Anterior cingulate cortex (tissue), 58 donors: ENCODE measurements around the gene OR10H3.
A peak's percentile ranks its signal among the peaks of the same experiment; 100 is the strongest.
"Not testable (repeated sequence)": the region's sequence is repeated elsewhere in the genome, so short reads cannot be mapped to it uniquely, and the experiment has no call there.

Experiments
- DNase-seq, 58 donors: peaks; one replicate each; lab custom pipeline; 2025; lab: John Stamatoyannopoulos, UW

Gene OR10H3, protein sequence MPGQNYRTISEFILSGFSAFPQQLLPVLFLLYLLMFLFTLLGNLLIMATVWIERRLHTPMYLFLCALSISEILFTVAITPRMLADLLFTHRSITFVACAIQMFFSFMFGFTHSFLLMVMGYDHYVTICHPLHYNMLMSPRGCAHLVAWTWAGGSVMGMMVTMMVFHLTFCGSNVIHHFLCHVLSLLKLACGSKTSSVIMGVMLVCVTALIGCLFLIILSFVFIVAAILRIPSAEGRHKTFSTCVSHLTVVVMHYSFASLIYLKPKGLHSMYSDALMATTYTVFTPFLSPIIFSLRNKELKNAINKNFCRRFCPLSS

DNA sequence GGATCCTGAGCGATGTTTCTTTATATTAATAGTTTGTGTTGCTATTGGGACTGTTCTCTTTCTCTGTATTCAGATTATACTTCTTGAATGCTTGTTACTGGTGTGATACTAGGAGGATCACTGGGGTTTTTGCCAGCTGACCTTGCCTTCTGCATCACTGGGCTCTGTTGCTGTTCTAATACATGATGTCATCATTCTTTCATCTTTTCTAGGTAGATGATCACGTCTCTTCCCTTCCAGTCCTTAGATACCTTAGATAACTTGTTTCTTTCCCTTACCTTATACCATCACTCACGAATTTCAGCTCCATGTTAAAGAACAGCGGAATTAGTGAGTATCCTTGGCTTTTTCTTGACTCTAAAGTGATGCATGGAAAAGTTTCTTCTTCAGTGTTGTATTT, at the start of gene OR10H3:
Gene OR10H3, plus strand, starts transcription at position 264 of the 400 bp plus-strand sequence. CDS start 3,408 bp downstream, outside the sequence.
- no peak for DNase-seq

DNA sequence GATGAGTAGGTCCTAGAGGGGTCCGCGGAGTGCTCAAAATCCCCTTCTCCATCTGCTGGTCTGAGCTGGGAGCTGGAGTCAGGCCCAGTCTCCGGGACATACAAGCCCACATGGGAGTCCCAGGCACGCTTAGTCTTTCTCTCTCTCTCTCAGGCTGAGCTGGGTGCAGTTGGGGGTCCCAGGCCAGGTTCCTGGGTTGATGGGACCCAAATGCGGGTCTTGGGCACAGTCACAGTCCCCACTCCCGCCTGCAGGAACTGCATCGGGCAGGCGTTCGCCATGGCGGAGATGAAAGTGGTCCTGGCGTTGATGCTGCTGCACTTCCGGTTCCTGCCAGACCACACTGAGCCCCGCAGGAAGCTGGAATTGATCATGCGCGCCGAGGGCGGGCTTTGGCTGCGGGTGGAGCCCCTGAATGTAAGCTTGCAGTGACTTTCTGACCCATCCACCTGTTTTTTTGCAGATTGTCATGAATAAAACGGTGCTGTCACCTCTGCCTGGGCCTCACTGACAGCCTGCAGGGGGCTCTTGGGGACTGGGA, 41.1 kb upstream of the OR10H3 start:
- DNase-seq, result no peak

DNA sequence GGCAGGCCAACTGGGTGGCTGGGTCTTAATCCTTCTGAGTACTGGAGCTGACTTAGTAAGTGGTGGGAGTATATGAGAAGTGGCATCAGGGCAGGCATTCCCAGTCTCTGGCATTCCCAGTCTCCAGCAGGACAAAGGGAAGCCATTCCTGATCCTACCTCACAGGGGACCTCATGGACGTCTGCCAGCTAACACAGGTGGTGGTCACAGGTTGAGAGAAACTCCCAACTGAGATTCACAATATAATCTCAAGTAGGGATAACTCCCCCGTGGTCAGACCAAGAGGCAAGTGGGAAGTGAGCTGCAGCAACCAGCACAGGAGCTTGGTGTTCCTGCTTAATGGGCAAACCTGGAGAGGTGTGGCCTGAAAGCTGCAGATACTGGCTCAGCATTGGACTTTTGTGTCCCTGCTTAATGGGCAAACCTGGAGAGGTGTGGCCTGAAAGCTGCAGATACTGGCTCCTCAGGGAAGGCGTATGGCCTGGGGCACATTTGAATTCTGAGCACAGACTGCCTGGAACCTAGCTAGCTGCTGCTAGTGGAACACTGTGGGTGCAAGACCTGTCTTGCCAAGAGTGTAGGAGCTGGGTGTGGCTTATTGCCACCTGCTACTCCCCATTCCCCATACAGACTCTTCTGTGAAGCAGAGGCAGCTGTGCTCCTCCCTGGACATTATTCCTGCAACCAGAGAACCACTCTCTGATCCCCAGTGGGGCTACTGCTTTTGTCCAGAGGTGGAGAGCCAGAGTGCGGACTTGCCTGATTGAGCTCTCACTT, 35.8 kb upstream of the OR10H3 start:
- DNase-seq, result no peak

DNA sequence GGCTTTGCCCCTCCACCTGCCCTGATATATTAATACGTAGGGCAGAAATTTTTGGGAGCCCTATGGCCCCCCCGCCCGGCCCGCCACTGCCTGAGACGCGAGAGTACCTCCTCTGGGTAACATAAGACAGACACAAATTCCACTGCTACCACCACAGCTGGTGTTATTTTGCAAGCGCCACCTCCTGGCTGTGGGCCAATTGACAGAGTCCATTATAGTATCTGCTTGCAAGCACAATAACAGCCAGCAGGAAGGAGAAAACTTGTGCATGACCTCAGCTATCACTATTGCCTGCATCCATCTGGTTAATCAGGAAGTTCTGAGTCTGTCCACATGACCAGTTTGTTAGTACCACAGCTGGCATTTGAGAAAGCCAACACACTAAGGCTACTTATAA, 35.3 kb upstream of the OR10H3 start:
- peak in 7 of 58 donors; percentile 0 to 28 (median 2) for DNase-seq

DNA sequence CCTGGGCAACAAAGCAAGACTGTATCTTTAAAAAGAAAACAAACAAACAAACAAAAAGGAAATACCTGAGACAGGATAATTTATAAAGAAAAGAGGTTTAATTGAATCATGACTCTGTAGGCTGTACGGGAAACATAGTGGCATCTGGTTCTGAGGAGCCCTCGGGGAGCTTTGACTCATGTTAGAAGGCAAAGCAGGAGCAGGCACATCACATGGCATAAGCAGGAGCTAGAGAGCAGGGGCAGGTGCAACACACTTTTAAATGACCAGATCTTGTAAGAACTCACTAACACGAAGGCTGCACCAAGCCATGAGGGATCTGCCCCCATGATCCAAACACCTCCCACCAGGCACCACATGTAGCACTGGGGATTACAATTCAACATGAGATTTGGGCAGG, 23.1 kb upstream of the OR10H3 start:
- no peak for DNase-seq

DNA sequence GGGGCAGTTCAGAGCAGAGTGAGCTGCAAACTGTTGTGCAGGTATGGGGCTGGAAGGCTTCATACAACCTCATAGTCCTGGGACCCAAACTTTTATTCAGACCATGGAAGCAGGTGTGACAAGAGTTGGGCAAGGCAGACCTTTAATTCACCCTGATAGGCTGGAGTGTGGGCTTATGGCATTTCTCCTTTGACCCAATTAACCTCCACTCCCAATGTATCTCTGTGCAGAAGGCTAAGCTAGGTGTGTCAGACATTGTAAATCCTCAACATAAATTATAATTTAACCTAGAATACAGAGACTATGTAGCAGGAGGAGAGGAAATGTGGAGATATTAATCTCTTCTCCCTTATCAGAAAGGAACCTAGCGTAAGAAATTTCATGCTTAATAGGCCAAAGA, 22.1 kb upstream of the OR10H3 start:
- no peak for DNase-seq

DNA sequence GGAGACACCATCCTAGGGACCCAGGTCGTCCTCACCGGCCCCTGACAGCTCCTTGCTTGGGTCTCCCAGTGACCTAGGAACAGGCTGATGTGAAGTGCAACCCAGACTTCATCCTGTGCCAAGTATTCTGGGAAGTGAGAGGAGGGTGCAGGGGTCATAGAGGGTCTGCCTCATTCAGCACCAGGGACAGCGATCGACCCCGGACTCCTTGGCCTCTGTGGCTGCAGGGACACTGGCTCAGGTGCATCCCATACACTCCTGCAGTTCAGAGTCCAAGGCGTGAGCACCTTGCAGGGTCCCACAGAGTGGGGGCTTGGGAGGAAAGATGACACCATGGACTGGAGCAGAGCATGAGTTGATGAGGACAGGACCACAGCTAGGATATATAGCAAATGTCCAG, 20.0 kb upstream of the OR10H3 start:
- DNase-seq, result no peak

DNA sequence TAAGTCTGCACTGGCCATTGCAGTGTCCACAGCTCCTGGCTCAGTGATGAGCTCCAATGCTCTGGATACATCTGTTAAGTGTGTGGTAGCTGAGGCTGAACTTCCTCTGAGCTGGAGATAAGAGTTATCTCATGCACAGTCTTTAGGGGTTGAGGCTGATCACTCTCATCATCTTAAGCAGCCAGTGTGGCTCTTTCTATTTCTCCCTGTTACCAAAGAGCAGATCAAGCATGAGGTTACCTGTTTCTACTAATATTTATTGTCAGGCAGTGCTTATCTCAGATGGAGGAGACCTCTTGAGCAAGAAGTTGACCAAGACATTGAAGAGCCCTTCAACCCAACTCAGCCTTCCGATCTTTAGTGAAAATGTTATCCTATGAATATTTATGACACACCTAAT, 16.5 kb upstream of the OR10H3 start:
- no peak for DNase-seq

DNA sequence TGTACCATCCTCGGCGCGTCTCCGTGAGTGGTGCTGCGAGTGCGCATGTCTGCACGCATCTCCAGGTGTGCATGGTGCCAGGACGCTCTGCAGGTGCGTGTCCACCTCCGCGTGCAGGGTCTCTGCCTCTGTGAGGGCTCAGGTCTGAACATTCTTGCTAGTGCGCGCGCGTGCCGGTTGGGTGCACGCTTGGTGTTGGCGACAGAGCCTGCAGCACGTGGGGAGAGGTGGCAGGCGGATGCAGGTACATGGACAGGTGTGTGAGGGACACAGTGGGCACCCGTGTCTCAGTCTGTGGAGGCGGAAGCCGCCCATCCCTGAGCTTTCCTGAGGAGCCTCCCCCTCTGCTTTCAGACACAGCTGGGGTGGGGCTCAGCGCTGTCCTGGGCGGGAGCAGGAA, 14.8 kb upstream of the OR10H3 start:
- DNase-seq, result no peak

DNA sequence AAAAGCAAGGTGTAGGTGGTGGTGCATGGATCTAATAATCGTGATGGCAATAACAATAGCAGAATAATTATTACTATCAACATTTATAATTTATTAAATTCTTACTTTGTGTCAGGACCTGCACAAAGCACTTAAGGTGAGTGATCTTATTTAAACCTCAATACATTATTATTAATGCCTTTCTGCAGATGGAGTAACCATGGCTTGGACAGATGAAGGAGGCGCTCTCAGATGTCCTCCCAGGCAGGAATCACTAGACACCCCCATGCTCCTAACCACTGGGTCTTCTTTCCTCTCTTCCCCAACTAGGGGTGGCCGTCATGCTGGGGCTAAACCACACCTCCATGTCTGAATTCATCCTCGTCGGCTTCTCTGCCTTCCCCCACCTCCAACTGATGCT, 10.1 kb upstream of the OR10H3 start, which contains the start of gene OR10H2:
Gene OR10H2, plus strand, starts transcription at position 301 of the 400 bp plus-strand sequence. Its CDS starts 20 bp downstream, at position 321.
- DNase-seq, result no peak

DNA sequence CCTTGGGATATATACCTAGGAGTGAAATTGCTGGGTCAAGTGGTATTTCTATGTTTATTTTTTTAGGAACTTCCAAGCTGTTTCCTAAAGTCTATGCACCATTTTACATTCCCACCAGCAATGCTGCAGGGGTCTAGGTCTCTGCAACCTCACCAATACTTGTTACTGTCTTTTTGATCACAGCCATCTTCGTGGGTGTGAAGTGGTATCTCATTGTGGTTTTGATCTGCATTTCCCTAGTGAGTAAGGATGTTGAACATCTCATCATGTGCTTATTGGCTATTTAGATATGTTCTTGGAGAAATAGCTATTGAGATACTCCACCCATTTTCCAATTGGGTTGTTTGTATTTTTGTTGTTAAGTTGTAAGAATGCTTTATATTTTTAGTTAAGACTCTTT, 7.2 kb upstream of the OR10H3 start:
- DNase-seq, result no peak

DNA sequence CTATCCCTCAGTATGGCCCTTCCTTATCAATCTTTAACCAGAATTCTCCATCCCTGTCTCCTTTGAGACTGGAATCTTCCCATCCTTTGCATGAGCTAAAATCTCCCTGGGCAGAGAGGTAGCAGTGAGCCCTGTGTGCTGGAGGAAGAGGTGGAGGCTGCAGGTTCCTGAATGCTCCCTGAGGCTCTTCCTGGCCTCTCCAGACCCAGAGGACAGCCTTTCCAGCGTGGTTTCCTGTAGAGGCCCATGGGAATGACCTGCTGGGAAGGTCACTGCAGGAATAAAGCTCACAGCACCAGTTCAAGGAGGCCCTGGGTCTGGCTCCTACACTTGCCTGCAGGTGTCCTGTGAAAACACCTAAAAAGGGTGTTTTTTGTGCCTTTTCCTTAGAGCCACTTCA, 5.4 kb upstream of the OR10H3 start:
- DNase-seq, result no peak

DNA sequence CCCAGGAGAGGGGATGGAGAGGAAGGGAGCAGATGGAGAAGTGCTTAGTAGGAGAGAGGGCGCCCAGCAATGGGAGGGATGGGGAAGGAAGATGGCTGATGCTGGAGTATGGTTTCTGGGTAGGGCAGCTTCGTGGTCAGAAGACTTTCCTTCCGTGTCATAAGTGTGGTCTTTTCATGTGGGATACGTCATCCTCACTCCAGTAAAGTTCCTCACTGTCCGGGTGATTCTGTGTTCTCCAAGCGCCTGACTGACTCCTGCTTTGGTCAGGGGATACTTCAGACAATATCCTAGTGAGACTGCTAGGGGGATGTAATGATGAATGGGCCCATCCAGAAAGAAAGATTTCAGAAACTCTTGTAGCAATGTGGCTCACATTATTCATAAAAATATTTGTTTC, 3.9 kb upstream of the OR10H3 start:
- DNase-seq, result no peak

DNA sequence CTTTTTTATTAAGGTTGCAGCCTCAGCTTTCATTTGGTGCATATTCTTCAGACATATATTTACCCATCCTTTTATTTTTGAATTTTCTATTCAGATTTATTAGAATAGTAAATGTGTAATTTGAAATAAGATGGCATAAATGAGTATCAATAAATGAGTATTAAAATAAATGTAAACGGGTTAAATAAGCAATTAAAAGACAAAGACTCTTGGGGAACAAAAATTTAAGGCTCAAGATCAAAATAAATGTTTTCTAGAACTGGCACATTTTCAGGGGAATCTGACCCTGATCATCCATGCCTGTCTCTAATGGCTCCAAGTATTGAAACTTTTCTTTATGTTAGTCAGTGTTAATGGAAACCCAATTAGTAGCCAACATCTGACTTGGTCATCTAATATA, 3.0 kb downstream of the OR10H3 start:
- no peak for DNase-seq

DNA sequence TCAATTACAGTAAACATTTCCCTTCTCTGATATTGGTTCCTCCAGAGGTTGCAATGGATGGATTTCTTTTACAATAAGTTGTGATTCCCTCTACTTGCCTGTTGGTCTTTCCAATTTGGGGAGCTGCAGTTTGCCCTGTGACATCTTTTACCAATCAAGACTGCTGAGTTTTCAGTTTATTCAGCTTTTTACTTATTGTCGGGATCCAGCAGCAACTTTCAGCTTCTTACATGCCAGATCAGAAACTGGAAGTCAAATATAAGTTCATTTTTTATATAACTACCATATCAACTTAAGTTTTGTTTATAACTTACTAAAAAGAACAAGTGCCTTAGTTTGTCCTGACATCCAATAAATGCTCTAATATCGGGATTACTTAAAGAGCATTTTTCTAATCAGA, 10.5 kb downstream of the OR10H3 start:
- no peak for DNase-seq

DNA sequence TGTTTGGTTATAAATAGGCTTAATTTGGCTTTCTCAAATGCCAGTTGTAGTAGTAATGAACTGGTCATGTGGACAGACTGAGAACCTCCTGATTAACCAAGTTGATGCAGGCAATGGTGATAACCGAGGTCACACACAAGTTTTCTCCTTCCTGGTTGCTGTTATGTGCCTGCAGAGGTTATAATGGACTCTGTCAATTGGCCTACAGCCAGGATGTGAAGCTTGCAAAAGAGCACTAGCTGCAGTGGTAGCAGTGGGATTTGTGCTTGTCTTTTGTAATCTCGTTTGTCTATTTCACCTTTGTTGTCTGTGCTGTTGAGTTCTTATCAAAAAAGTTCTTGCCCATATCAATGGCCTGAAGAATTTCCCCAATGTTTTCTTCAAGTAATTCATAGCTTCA, 20.6 kb downstream of the OR10H3 start:
- DNase-seq, result no peak

DNA sequence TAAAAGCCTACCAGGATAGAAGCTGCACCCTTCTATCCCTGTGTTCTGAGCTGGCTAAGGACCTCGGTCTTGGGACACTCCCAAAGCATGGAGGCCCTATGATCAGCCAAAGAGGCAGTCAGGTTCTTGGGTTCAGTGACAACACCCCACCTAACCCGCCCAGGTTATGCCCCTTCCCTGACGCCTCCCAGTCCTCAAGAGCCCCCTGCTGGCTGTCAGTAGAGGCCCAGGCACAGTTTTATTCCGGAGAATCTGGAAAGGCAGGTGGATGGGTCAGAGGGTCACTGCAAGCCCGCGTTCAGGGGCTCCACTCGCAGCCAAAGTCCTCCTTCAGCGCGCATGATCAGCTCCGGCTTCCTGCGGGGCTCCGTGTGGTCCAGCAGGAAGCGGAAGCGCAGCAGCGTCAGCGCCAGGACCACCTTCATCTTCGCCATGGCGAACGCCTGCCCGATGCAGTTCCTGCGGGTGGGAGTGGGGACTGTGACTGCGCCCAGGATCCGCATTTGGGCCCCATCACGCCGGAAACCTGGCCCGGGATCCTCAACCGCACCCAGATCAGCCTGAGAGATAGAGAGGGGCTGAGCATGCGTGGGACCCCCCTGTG, 22.3 kb downstream of the OR10H3 start:
- DNase-seq, result no peak

DNA sequence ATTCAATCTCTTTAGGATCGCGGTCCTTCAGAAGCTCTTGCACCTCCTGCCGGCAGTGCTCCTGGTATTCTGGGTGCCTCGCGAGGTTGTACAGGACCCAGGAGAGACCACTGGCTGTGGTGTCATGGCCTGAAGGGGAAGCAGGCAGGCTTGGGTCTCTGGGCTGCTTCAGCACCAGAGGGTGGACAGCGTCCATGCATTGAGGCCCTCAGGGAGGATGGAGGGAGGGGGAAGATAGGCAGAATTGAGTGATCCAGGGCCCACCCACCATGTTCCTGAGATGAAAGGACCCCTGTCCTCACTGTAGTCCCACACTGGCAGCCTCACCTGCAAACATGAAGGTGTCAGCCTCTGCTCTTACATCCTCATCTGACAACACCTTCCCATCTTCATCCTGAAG, 31.8 kb downstream of the OR10H3 start:
- DNase-seq, result no peak

DNA sequence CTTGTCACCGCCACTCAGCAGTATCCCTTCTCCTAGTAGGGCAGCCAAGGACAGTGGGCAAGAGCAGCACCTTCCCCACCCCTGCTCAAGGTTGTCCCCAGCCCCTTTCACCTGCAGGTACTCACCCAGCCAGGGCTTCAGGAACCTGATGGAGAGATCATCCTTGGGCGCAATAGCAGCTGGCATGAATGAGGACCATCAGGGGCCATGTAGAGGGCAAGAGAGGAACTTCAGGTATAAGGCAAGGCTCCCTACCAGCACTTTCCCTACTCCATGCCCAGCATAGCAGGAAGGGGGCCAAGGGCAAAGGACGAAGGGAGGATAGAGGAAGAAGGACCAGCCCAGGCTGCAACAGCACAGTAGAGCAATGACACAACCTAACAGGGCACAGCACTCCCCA, 36.4 kb downstream of the OR10H3 start:
- not testable (repeated sequence) for DNase-seq

DNA sequence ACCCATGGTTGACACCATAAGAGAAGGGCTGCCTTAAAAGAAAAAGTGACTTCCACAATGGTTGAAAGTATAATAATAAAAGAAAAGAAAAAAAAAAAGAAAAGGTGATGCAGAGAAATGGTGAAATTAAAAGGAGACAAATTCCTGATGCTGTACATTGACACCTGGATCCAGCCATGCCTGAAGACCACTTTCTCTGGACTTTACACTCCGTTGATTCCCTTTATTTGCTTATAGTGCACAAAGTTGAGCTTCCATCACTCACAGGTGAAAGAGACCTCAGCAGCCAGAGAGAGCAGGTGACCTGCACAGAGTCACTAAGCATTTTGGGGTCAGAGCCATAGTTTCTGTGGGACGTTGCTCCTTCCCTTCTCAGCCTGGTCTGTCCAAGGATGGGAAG, 37.5 kb downstream of the OR10H3 start:
- no peak for DNase-seq

DNA sequence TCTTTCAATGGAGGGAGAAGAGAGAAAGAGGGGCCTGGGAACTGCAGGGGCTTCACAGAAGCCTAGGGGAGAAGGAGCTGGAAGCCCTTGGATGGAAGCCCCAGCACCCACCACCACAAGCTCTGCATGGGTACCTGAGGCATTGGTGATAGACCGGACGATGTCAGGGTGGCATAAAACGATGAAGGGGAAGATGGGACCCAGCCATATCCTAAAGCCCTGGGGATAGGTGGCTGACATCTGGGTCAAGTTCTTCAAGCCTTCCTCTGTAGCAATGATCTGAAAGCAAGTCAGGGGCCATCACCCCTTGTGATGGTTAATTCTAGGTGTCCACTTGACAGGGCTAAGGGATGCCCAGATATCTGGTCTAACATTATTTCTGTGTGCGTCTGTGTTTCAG, 38.5 kb downstream of the OR10H3 start:
- no peak for DNase-seq
